MM.1S (cell line): ENCODE data around the gene NEDD4L.

Source experiments
- DNase-seq: peaks from one replicate; pipeline ENCODE4 v3.0.0-alpha.2; 2015
- H2AFZ ChIP-seq: fragments of 300-600 bp; sonication (generic); 2 replicates; pipeline ENCODE4 v1.6.0; 2016; ENCODE audit warnings: antibody characterized with exemption, low read length
- H3F3A ChIP-seq: fragments of 300-600 bp; sonication (generic); 2 replicates; pipeline ENCODE4 v1.6.1; 2016; ENCODE audit warnings: mild to moderate bottlenecking, antibody characterized with exemption, low read length, moderate library complexity, mixed read lengths; ENCODE audit not compliant: insufficient read depth
- H3K27ac ChIP-seq: fragments of 300-600 bp; sonication (generic); 2 replicates; pipeline ENCODE4 v1.5.1; 2016; ENCODE audit warnings: mild to moderate bottlenecking, low read length
- H3K27me3 ChIP-seq: fragments of 300-600 bp; sonication (generic); replicated peaks from 2 replicates; pipeline ENCODE4 v1.6.0; 2016; ENCODE audit warnings: low read length; ENCODE audit not compliant: insufficient read depth
- H3K36me3 ChIP-seq: fragments of 300-600 bp; sonication (generic); replicated peaks from 2 replicates; pipeline ENCODE4 v1.6.1; 2016; ENCODE audit warnings: mild to moderate bottlenecking, low read length, mixed read lengths; ENCODE audit not compliant: insufficient read depth
- H3K4me1 ChIP-seq: fragments of 300-600 bp; sonication (generic); 2 replicates; pipeline ENCODE4 v1.6.1; 2016; ENCODE audit warnings: low read length, mixed read lengths
- H3K4me2 ChIP-seq: fragments of 300-600 bp; sonication (generic); 2 replicates; pipeline ENCODE4 v1.6.0; 2016; ENCODE audit warnings: low read depth, low read length
- H3K4me3 ChIP-seq: fragments of 300-600 bp; sonication (generic); 2 replicates; pipeline ENCODE4 v1.5.1; 2016; ENCODE audit warnings: low read length, mixed read lengths
- H3K79me2 ChIP-seq: fragments of 300-600 bp; sonication (generic); 2 replicates; pipeline ENCODE4 v1.6.1; 2016; ENCODE audit warnings: mixed run types, low read length, mixed read lengths
- H3K9ac ChIP-seq: fragments of 300-600 bp; sonication (generic); 2 replicates; pipeline ENCODE4 v1.6.1; 2016; ENCODE audit warnings: low read length, mixed read lengths
- H3K9me2 ChIP-seq: fragments of 300-600 bp; sonication (generic); replicated peaks from 2 replicates; pipeline ENCODE4 v1.6.1; 2016; ENCODE audit warnings: mild to moderate bottlenecking, low read length, mixed read lengths; ENCODE audit not compliant: insufficient read depth
- H3K9me3 ChIP-seq: fragments of 300-600 bp; sonication (generic); replicated peaks from 2 replicates; pipeline ENCODE4 v1.6.1; 2016; ENCODE audit warnings: mild to moderate bottlenecking, low read length, mixed read lengths; ENCODE audit not compliant: insufficient read depth
- H4K20me1 ChIP-seq: fragments of 300-600 bp; sonication (generic); 2 replicates; pipeline ENCODE4 v1.6.1; 2016; ENCODE audit warnings: mild to moderate bottlenecking, low read length, moderate library complexity, mixed read lengths; ENCODE audit not compliant: insufficient read depth
- CTCF ChIP-seq: fragments of 300-600 bp; sonication (generic); IDR thresholded peaks from 2 replicates; pipeline ENCODE4 v1.5.1; 2016; ENCODE audit warnings: antibody characterized with exemption, low read length, mixed read lengths
- EZH2 ChIP-seq: fragments of 300-600 bp; sonication (generic); optimal IDR thresholded peaks from 2 replicates; pipeline ENCODE3; 2017; ENCODE audit warnings: low read depth, mild to moderate bottlenecking, antibody characterized with exemption, low read length, mixed read lengths
- EZH2phosphoT487 ChIP-seq: fragments of 300-600 bp; sonication (generic); IDR thresholded peaks from 2 replicates; pipeline ENCODE4 v1.6.1; 2018; ENCODE audit warnings: antibody characterized with exemption, low read length

NEDD4L gene

GRCh38 chr18:58299135-58299473 lies 255.1 kb downstream of the NEDD4L start:
- Histone ChIP-seq H4K20me1 (no peaks in the 10 kb centered on the region), H3K9me2 (no peaks in the 10 kb centered on the region), H3K36me3 (no peaks in the 10 kb centered on the region), H3F3A (no peaks in the 10 kb centered on the region), H2AFZ (no peak overlapping the region), H3K27me3 (no peaks in the 10 kb centered on the region), H3K79me2 (no peaks in the 10 kb centered on the region), H3K9me3 (no peaks in the 10 kb centered on the region), H3K27ac (no peak overlapping the region), H3K4me2 (no peak overlapping the region), H3K4me3 (no peak overlapping the region), H3K9ac (no peak overlapping the region), H3K4me1 (no peaks in the 10 kb centered on the region)
- no peak for DNase-seq
- TF ChIP-seq CTCF (no peak), EZH2phosphoT487 (no peak), EZH2 (no peak)

GRCh38 chr18:58299936-58300335 lies 255.9 kb downstream of the NEDD4L start:
- no peaks in the 10 kb centered on the region for H3K27me3 ChIP-seq
- no peak overlapping the region for H3K27ac ChIP-seq
- H3K4me1 ChIP-seq: no peaks in the 10 kb centered on the region
- H3K9me2 ChIP-seq: no peaks in the 10 kb centered on the region
- no peak for DNase-seq
- no peaks in the 10 kb centered on the region for H4K20me1 ChIP-seq
- H3K4me3 ChIP-seq: no peak overlapping the region
- H3K79me2 ChIP-seq: no peaks in the 10 kb centered on the region
- H3K4me2 ChIP-seq: no peak overlapping the region
- H2AFZ ChIP-seq: no peak overlapping the region
- TF ChIP-seq EZH2phosphoT487 (no peak), EZH2 (no peak), CTCF (no peak)
- H3K36me3 ChIP-seq: no peaks in the 10 kb centered on the region
- H3K9me3 ChIP-seq: no peaks in the 10 kb centered on the region
- H3F3A ChIP-seq: no peaks in the 10 kb centered on the region
- no peak overlapping the region for H3K9ac ChIP-seq

GRCh38 chr18:58300867-58301266 lies 256.8 kb downstream of the NEDD4L start:
- no peak for DNase-seq
- H4K20me1 ChIP-seq: no peaks in the 10 kb centered on the region
- H3K4me1 ChIP-seq: no peaks in the 10 kb centered on the region
- H3K9ac ChIP-seq: no peak overlapping the region
- H3K9me3 ChIP-seq: no peaks in the 10 kb centered on the region
- no peaks in the 10 kb centered on the region for H3K27me3 ChIP-seq
- no peak overlapping the region for H3K4me2 ChIP-seq
- no peak overlapping the region for H3K4me3 ChIP-seq
- H3K27ac ChIP-seq: no peak overlapping the region
- H3K9me2 ChIP-seq: no peaks in the 10 kb centered on the region
- TF ChIP-seq EZH2phosphoT487 (no peak), CTCF (no peak), EZH2 (no peak)
- no peak overlapping the region for H2AFZ ChIP-seq
- no peaks in the 10 kb centered on the region for H3F3A ChIP-seq
- no peaks in the 10 kb centered on the region for H3K79me2 ChIP-seq
- no peaks in the 10 kb centered on the region for H3K36me3 ChIP-seq

- no peak overlapping the region for H3K27ac ChIP-seq
- no peak for DNase-seq
- no peak overlapping the region for H3K9ac ChIP-seq
- H3K9me2 ChIP-seq: no peaks in the 10 kb centered on the region
- H3K4me1 ChIP-seq: no peaks in the 10 kb centered on the region
- H2AFZ ChIP-seq: no peak overlapping the region
- no peaks in the 10 kb centered on the region for H3K9me3 ChIP-seq
- H3K4me2 ChIP-seq: no peak overlapping the region
- no peak for TF ChIP-seq EZH2phosphoT487
- TF ChIP-seq EZH2: no peak
- TF ChIP-seq CTCF: no peak
- no peaks in the 10 kb centered on the region for H3F3A ChIP-seq
- H3K79me2 ChIP-seq: no peaks in the 10 kb centered on the region
- no peaks in the 10 kb centered on the region for H3K27me3 ChIP-seq
- H3K4me3 ChIP-seq: no peak overlapping the region
- H3K36me3 ChIP-seq: no peaks in the 10 kb centered on the region
- H4K20me1 ChIP-seq: no peaks in the 10 kb centered on the region
Observed at GRCh38 chr18:58302811-58303210, 258.8 kb downstream of the NEDD4L start.
